GM12874 (cell line): ENCODE measurements around the gene SLC14A1.

Source experiments
- TF ChIP-seq, protein P1 (sequence below): IDR thresholded peaks from 2 replicates; pipeline ENCODE4 v1.5.1; 2011; ENCODE audit warnings: low read depth, mild to moderate bottlenecking, control low read depth, low read length, moderate library complexity; ENCODE audit not compliant: insufficient read depth

The SLC14A1 gene

DNA sequence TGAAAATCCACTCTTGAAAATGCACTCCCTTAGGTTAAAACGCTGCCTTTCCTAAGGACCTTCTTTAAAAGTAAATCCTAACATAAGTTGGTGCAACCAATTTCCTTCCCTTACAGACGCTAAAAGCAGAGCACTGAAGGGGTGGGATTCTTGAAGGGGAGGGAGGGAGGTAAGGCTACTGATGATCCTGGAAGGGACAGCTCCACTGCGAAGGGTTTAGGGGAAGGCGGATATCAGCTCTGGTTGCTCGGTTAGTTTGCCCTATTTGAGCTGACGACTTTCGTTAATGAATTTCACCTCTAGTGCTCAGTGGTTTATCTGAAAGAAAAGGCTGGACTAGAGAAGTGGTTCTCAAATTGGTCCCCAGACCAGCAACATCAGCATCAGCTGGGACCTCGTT is 51.8 kb downstream of the SLC14A1 start:
- TF ChIP-seq, protein P1, sequence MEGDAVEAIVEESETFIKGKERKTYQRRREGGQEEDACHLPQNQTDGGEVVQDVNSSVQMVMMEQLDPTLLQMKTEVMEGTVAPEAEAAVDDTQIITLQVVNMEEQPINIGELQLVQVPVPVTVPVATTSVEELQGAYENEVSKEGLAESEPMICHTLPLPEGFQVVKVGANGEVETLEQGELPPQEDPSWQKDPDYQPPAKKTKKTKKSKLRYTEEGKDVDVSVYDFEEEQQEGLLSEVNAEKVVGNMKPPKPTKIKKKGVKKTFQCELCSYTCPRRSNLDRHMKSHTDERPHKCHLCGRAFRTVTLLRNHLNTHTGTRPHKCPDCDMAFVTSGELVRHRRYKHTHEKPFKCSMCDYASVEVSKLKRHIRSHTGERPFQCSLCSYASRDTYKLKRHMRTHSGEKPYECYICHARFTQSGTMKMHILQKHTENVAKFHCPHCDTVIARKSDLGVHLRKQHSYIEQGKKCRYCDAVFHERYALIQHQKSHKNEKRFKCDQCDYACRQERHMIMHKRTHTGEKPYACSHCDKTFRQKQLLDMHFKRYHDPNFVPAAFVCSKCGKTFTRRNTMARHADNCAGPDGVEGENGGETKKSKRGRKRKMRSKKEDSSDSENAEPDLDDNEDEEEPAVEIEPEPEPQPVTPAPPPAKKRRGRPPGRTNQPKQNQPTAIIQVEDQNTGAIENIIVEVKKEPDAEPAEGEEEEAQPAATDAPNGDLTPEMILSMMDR: no peak

DNA sequence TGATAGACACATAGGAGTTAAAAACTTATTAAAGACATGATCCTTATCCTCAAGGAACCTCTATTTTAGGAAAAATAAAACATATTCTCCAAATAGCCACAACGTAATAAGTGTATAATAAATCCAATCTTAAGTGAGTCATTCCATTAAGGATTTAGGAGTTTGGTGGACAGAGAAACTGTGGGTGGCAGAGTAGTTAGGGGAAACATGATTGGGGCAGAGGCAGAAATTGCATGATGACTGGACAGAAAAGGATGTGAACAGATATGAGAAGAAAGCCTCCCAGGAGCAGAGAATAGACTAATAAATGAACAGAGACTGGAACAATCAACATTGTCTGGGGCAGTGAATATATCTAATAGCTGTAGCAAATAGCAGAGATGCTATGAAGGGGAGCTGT is 53.4 kb downstream of the SLC14A1 start:
- TF ChIP-seq, protein P1: no peak

DNA sequence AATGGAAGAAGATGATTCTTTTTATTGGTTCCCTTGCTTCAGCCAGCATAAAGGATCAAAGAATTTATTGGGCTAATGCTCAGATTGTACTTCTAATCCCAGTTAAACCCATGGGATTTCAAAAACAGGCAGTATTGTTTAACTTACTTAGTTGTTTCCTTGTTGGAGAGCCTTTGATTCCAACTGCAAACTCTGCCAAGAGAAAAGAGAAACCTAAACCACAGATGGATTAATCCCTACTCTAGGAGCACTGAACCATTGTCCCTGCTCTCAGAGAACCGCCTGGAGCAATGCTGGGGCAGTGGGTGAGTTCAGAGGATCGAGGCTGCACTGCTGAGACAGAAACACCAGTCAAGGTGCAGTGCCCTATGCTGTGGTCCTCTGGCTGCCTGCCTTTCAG is 56.6 kb downstream of the SLC14A1 start:
- TF ChIP-seq, protein P1: no peak

DNA sequence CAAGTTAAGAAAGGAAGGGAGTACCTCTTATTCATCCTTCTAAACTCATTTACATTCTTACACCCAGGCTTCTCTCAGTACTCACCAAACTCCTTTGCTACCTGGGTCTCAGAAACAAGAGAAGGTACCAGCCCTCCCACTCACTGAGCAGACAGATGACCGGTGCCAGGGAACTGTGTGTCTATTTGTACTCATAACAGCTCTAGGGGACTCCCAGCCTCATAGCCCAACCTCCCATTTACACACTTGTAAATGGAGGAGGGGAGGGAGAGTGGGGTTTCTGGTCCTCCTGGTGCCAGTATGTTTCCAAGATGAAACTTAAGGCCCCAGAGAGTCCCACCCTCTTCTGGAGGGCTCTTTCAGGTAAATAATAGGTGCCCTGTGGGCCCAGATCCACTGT is 58.7 kb downstream of the SLC14A1 start:
- TF ChIP-seq, protein P1: no peak

DNA sequence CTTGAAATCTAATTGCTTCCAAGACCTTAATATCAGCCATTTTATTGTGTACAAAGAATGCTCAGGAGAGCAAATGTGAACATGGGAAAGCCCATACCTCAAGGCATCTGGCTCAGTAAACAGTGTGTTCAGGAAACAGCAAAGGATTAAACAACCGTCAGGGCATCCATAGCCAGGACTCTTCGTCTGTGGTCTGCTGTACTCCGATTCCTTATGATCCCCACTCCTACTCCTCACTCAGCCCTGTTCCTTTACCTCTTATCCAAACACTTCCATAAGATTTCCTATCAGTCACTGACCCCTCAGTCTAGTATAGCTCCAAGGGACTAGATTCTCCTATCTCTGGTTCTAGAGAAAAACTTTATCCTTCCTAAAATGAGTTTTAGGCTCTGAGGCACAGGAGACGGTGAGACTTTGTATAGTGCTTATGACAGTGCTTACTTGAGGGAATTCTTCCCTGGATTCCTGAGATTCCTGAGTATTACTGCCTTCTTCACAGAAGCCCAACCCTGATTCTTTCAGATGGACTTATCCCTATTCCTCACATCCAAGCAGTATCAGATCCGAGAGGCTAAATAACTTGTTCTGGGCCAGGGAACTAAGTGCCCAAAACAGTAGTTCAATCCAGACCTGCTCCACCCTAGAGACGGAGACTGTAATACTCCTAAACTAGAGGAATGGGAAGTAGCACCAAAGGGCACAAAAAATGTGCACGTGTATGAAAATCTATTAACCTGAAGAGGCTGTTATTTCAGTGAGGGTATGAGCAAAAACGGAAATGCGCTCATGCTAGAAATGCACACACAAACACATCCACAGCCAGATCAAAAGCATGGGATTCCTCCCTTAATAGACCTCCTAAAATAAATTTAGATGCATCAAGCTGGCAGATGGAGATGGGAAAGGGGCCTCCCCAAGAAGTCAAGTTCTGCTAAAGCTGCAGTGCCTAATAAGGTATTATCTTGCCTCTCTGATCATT is 59.4 kb downstream of the SLC14A1 start:
- TF ChIP-seq, protein P1: no peak

DNA sequence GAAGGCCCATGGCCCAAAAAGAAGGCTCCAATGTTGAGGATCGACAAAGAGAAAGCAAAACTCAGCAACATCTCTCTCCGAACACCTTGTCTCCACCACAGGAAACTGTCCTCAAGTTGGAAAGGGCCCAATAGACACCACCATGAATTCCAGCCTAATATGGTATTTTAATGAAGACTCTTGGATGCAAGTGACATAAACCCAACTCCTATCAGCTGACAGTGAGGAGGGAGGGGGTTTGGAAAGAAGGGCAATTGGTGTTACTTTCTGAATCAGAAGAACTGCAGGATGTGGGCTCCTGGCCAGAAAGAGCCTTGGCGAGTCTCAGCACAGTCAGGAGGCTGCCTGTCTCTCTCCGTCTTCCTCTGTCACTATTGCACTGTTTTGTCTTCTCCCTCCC is 61.2 kb downstream of the SLC14A1 start:
- TF ChIP-seq, protein P1: no peak

DNA sequence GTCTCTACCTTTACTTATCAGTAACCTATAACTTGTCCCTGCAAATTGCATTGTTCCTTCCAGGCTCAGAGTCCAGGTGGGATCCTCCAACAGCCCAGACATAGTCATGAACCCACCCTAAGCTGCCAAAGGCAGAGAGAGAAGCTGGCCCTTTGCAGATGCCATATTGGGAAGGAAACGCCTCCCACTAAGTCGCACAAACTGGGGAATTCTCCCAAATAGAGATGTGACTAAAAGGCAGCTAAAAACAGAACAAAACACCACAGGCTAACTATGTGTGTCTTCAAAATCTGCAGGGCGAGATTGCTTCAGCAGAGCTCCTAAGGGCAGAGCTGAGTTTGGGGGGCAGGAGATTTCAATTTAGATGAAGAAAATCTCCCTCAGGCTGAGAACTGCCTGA is 63.0 kb downstream of the SLC14A1 start:
- TF ChIP-seq, protein P1: no peak
